GM08714 (cell line): ENCODE measurements around the gene ZDHHC11.
"Not testable (repeated sequence)": the region's sequence is repeated elsewhere in the genome, so short reads cannot be mapped to it uniquely, and the experiment has no call there.

Experiments
- H3K4me3 ChIP-seq: fragments of 200-500 bp; sonication (Bioruptor generic); 2 replicates; pipeline ENCODE4 v1.5.1; 2014; ENCODE audit warnings: mild to moderate bottlenecking, low read length, inconsistent platforms
- ZNF274 ChIP-seq: IDR thresholded peaks from 2 replicates; pipeline ENCODE4 v1.6.1; 2012; ENCODE audit warnings: mild to moderate bottlenecking, low read depth, low read length

ZDHHC11 gene

DNA sequence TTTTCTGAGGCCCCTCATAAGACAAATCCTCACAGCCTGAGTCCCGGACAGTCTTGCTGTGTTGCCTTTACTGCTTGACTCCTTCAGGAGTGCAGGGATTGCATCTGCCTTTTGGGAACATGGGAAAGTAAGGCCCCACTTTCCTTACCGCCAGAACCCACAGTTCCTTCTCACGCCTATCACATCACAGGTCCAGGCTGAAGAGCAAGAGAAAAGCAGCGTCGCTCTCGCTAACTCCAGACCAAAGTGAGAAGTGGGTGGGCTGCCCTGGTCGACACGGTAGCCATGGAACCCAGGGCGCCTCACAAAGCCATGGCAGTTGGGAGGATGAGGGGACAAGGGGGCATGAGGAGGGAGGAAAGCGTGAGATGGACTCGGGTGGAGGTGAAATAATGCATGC, 7.9 kb upstream of the ZDHHC11 start:
- no peak overlapping the region for H3K4me3 ChIP-seq
- no peak for TF ChIP-seq ZNF274

DNA sequence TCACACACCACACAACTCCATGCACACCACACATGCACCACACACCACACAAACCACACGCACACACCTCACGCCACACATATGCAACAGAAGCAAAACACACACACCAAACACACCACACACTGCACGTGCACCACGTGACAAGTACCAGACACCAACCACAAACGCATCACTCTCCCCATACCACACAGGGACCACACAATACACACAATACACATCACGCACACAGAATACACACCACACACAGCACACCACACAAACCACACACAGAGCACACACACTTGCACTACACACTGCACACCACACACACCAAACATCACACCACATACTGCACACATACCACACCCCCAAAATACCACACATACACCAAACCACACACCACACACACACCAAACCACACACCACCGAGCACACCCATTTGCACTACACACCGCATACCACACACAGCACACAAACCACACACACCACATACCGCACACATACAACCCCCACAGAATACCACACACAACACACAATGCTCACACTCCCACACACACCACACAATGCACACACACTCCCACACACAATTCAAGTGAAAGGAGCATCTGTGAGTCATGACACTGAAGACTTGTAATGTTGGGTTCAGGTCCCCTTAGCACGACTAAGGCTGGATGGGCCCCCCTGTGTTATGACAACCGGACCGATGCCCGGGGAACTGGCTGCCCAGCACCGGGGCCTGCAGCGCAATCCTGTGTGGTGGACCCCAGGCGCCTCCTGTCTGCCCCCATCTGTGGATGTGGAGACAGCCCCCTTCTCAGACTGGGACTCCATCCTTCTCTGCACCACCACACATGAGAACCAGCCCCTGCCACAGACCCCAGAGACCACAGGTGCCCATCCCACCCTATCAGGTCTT, 6.0 kb upstream of the ZDHHC11 start:
- no peak overlapping the region for H3K4me3 ChIP-seq
- no peak for TF ChIP-seq ZNF274

DNA sequence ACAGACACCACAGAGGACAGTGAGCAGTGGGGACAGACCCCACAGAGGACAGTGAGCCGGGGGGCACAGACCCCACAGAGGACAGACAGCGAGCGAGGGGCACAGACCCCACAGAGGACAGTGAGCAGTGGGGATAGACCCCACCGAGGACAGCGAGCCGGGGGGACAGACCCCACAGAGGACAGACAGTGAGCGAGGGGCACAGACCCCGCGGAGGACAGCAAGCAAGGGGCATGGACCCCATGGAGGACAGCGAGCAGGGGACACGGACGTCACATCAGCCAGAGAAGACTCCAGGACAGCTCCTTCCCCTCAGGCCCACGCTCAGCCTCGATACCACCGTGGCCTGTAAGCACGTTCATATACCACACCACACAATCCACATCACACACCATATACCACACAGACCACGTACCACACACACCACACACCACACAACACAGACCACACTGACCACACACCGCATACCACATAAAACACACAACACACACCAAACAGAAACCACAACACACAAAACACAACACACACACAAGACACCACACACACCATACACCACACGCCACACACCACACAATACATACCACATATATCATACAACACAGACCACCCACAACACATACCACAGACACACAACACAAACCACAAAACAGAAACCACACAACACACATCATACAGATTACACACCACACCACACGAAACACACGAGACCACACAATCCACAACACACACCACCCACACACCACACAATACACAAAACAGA, 5.2 kb upstream of the ZDHHC11 start:
- no peak overlapping the region for H3K4me3 ChIP-seq
- no peak for TF ChIP-seq ZNF274

DNA sequence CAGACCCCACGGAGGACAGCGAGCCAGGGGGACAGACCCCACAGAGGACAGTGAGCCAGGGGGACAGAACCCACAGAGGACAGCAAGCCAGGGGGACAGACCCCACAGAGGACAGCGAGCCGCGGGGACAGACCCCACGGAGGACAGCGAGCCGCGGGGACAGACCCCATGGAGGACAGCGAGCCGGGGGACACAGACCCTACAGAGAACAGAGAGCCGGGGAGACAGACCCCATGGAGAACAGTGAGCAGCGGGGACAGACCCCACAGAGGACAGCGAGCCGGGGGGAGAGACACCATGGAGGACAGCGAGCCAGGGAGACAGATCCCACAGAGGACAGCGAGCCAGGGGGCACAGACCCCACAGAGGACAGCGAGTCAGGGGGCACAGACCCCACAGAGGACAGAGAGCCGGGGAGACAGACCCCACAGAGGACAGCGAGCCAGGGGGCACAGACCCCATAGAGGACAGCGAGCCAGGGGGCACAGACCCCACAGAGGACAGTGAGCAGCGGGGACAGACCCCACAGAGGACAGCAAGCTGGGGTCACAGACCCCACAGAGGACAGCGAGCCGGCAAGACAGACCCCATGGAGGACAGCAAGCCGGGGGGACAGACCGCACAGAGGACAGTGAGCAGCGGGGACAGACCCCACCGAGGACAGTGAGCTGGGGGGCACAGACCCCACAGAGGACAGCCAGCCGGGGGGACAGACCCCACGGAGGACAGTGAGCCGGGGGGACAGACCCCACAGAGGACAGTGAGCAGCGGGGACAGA, 4.4 kb upstream of the ZDHHC11 start:
- no peak for TF ChIP-seq ZNF274
- H3K4me3 ChIP-seq = no peak overlapping the region

GRCh38 chr5:854217-854616, 3.4 kb upstream of the ZDHHC11 start:
- no peak overlapping the region for H3K4me3 ChIP-seq
- TF ChIP-seq ZNF274 = no peak

DNA sequence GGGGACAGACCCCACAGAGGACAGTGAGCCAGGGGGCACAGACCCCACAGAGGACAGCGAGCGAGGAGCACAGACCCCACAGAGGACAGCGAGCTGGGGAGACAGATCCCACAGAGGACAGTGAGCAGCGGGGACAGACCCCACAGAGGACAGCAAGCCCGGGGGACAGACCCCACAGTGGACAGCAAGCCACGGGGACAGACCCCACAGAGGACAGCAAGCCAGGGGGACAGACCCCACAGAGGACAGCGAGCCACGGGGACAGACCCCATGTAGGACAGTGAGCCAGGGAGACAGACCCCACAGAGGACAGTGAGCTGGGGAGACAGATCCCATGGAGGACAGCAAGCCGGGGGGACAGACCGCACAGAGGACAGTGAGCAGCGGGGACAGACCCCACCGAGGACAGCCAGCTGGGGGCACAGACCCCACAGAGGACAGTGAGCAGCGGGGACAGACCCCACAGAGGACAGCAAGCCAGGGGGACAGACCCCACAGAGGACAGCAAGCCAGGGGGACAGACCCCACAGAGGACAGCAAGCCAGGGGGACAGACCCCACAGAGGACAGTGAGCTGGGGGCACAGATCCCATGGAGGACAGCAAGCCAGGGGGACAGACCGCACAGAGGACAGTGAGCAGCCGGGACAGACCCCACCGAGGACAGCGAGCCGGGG, 2.8 kb upstream of the ZDHHC11 start:
- not testable (repeated sequence) for H3K4me3 ChIP-seq

DNA sequence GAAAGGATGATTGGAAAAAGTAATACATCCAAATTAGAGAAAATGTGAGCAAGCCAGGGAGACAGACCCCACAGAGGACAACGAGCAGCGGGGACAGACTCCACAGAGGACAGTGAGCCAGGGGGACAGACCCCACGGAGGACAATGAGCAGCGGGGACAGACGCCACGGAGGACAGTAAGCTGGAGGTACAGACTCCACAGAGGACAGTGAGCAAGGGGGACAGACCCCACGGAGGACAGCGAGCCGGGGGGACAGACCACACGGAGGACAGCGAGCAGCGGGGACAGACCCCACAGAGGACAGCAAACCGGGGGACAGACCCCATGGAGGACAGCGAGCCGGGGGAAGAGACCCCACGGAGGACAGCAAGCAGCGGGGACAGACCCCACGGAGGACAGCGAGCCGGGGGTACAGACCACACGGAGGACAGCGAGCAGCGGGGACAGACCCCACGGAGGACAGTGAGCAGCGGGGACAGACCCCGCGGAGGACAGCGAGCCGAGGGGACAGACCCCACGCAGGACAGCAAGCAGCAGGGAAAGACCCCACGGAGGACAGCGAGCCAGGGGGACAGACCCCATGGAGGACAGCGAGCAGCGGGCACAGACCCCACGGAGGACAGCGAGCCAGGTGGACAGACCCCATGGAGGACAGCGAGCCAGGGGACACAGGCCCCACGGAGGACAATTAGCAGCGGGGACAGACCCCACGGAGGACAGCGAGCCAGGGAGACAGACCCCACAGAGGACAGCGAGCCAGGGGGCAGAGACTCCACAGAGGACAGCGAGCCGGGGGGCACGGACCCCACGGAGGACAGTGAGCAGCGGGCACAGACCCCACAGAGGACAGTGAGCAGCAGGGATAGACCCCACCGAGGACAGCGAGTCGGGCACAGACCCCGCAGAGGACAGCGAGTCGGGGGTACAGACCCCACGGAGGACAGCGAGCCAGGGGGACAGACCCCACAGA, 1.9 kb upstream of the ZDHHC11 start:
- no peak overlapping the region for H3K4me3 ChIP-seq
- TF ChIP-seq ZNF274 = no peak

GRCh38 chr5:852018-852417, 1.2 kb upstream of the ZDHHC11 start:
- no peak overlapping the region for H3K4me3 ChIP-seq
- TF ChIP-seq ZNF274 = no peak

GRCh38 chr5:851553-851952, 767 bp upstream of the ZDHHC11 start:
- no peak for TF ChIP-seq ZNF274
- H3K4me3 ChIP-seq = no peak overlapping the region

GRCh38 chr5:851076-851475, 290 bp upstream of the ZDHHC11 start:
- no peak overlapping the region for H3K4me3 ChIP-seq
- no peak for TF ChIP-seq ZNF274

GRCh38 chr5:849651-850301, 1.0 kb downstream of the ZDHHC11 start:
- TF ChIP-seq ZNF274 = no peak
- H3K4me3 ChIP-seq = no peak overlapping the region

- H3K4me3 ChIP-seq = no peak overlapping the region
- TF ChIP-seq ZNF274 = no peak
These were observed 2.1 kb downstream of the ZDHHC11 start for GRCh38 chr5:848671-849111.

DNA sequence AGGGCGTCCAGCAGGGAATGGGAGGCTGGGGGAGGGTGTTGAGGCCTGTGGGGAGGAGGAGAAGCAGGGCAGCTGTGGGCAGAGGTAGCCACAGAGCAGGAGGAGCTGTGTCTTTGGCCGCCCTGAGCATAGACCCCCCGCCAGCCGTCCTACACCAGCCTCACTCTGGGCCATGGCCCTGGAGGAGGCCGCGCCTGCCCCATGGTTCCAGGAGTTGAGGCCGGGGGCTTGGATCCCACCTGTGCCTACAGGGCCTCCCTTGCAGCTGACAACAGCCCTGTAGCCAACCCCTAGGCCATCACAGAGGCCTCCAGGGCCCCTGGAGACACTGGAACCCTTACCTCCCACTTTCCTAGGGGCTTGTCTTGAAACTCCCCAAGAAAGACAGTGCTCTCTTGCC, 3.0 kb downstream of the ZDHHC11 start:
- not testable (repeated sequence) for H3K4me3 ChIP-seq

GRCh38 chr5:847212-847611, 3.6 kb downstream of the ZDHHC11 start:
- H3K4me3 ChIP-seq = not testable (repeated sequence)

- H3K4me3 ChIP-seq = not testable (repeated sequence)
These were observed 4.1 kb downstream of the ZDHHC11 start for GRCh38 chr5:846602-847091.

- H3K4me3 ChIP-seq = not testable (repeated sequence)
These were observed 4.8 kb downstream of the ZDHHC11 start for GRCh38 chr5:845676-846601.
